NK-92 treated with Interleukin-12 subunit alpha and Interleukin-12 subunit beta, amount 100 ng/mL, for 24 hours (cell line): Measurements from ENCODE around the gene DEPDC5.

ENCODE experiments used
- DNase-seq: peaks from one replicate; lab custom pipeline; 2025; lab: John Stamatoyannopoulos, UW

DEPDC5 gene

GRCh38 chr22:31895411-31896123, 141.7 kb downstream of the DEPDC5 start:
- DNase-seq: no peak

GRCh38 chr22:31896472-31896871, 142.7 kb downstream of the DEPDC5 start:
- DNase-seq: no peak

GRCh38 chr22:31897842-31898805, 144.3 kb downstream of the DEPDC5 start:
- no peak for DNase-seq

GRCh38 chr22:31898926-31899325, 145.1 kb downstream of the DEPDC5 start:
- DNase-seq: no peak

- no peak for DNase-seq
These were observed 145.8 kb downstream of the DEPDC5 start for GRCh38 chr22:31899669-31900068.

GRCh38 chr22:31901388-31902137, 147.7 kb downstream of the DEPDC5 start:
- DNase-seq: no peak

- no peak for DNase-seq
These were observed 150.8 kb downstream of the DEPDC5 start for GRCh38 chr22:31904651-31905050.

- no peak for DNase-seq
These were observed 151.5 kb downstream of the DEPDC5 start for GRCh38 chr22:31905356-31905755.

GRCh38 chr22:31906086-31906485, 152.3 kb downstream of the DEPDC5 start:
- no peak for DNase-seq

GRCh38 chr22:31906569-31906968, 152.8 kb downstream of the DEPDC5 start:
- no peak for DNase-seq

- DNase-seq: no peak
These were observed 156.2 kb downstream of the DEPDC5 start for GRCh38 chr22:31909977-31910376.

GRCh38 chr22:31911565-31912406, 158.0 kb downstream of the DEPDC5 start:
- DNase-seq: no peak

GRCh38 chr22:31912407-31912743, 158.6 kb downstream of the DEPDC5 start:
- no peak for DNase-seq

GRCh38 chr22:31915586-31915985, 161.8 kb downstream of the DEPDC5 start:
- no peak for DNase-seq

- DNase-seq: no peak
These were observed 163.6 kb downstream of the DEPDC5 start for GRCh38 chr22:31917227-31917921.

GRCh38 chr22:31919730-31920129, 165.9 kb downstream of the DEPDC5 start:
- no peak for DNase-seq

- no peak for DNase-seq
These were observed 166.5 kb downstream of the DEPDC5 start for GRCh38 chr22:31920306-31920705.

GRCh38 chr22:31921106-31921505, 167.3 kb downstream of the DEPDC5 start:
- DNase-seq: no peak

- DNase-seq: no peak
These were observed 168.7 kb downstream of the DEPDC5 start for GRCh38 chr22:31922534-31922933.

GRCh38 chr22:31923136-31923535, 169.3 kb downstream of the DEPDC5 start:
- DNase-seq: no peak

GRCh38 chr22:31923747-31924146, 169.9 kb downstream of the DEPDC5 start:
- DNase-seq: no peak
